ENCODE results near the gene RASSF7. TPM values are rescaled to one million over a fixed set of nuclear protein-coding genes. Genes with fewer than 3 reads are reported as not detected.
A peak's percentile ranks its signal among the peaks of the same experiment; 100 is the strongest.

The RASSF7 gene
- total and polyA plus RNA-seq, 8 donors, result 17.6 to 253 (median 29.5) TPM

DNA sequence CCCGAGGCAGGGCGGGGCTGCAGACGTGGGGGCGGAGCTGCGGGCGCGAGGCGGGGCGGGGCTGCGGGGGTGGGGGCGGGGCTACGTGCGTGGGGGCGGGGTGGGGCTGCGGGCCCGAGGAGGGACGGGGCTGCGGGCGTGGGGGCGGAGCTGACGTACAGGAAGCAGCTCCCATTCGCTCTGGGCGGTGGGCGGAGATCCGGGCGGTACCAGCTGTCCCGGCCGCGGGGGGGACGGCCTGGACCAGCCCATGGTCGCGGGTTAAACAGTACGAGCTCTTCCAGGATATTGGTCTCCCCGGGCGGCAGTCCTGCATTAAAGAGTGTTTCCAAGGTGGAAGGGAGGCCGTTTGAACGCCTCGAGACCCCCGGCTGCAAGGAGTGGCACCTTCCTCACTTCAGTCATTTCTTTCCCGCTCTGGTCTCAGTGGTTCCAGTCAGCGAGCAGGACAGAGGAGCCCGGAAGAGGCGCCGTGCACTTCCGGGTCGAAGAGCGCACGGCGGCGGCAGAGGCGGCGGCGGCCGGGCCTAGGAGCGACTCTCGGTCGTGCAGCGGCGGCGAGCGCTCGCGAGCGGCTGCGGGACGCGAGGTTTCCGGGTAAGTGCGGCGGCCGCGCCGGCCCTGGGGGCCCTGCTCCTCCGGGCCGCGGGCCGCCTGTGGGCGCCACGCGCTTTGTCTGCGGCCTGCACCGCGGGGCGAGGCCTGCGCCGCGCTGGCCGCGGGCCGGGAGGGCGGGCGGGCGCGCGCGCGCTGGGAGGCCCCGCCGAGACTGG lies 15.4 kb downstream of the RASSF7 start, which contains the start of gene PHRF1:
Gene PHRF1, plus strand, starts transcription at position 475 of the 773 bp plus-strand sequence. CDS start 5,043 bp downstream, outside the sequence.
- ATAC-seq (peak; percentile 88 to 95 (median 92)), DNase-seq (peak; percentile 95 to 99 (median 96)), FAIRE-seq (no peak)
- peaks cover 22 to 33% (median 28%) of the 10 kb centered on the region in 3 donors for H3K4me1 ChIP-seq
- no peaks in the 10 kb centered on the region for H3K9me3 ChIP-seq
- peak within 1 kb of the TSS; percentile 64 to 81 (median 78) for H3K4me3 ChIP-seq
- no peaks in the 10 kb centered on the region for H3K36me3 ChIP-seq
- H3K27me3 ChIP-seq, result no peaks in the 10 kb centered on the region
- 0% methylated on average over 55 to 87 of the region's 99 CpGs for WGBS, 2 donors
- TF ChIP-seq, protein P1, sequence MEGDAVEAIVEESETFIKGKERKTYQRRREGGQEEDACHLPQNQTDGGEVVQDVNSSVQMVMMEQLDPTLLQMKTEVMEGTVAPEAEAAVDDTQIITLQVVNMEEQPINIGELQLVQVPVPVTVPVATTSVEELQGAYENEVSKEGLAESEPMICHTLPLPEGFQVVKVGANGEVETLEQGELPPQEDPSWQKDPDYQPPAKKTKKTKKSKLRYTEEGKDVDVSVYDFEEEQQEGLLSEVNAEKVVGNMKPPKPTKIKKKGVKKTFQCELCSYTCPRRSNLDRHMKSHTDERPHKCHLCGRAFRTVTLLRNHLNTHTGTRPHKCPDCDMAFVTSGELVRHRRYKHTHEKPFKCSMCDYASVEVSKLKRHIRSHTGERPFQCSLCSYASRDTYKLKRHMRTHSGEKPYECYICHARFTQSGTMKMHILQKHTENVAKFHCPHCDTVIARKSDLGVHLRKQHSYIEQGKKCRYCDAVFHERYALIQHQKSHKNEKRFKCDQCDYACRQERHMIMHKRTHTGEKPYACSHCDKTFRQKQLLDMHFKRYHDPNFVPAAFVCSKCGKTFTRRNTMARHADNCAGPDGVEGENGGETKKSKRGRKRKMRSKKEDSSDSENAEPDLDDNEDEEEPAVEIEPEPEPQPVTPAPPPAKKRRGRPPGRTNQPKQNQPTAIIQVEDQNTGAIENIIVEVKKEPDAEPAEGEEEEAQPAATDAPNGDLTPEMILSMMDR (IDR thresholded peaks at IDR 0.05), result no peak
- H3K27ac ChIP-seq, result peak within 1 kb of the TSS; percentile 94 to 99 (median 95)
- intact Hi-C loops (cut with DNase I), result no loop called here

DNA sequence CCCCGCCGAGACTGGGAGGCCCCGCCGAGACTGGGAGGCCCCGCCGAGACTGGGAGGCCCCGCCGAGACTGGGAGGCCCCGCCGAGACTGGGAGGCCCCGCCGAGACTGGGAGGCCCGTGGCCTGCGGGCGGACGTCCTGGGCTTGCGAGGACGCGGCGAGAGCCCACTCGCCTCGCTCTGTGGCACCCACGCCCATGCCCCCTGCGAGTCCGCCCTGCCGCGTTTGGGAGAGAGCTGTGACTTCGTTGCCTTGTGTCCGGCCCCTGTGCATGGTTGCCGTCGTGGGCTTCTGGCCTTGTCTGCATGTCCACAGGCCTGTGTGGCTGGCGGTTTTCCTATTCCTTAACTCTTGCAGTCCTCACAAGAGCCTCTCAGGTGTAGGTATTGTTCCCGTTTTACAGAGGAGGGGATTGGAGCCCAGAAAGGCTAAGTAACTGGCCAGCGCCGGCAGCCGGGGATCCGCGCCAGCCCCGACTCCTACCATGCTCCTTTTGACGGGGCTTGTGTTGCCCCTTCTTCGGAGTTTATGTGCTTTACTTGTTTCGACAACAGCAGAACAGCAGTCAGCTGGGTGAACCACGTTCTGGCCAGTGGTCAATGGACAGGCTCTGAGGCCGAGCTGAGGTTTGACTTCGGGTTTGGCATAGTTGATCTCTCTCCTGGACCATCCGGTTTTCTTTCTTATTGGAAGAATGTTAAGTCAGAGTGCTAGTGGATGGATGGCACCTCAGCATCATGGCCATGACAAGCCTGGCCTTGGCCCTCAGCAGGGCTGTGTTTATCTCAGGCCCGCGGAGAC lies 16.2 kb downstream of the RASSF7 start:
- H3K4me1 ChIP-seq, result peaks cover 22 to 33% (median 28%) of the 10 kb centered on the region in 3 donors
- H3K27ac ChIP-seq, result peak overlapping the region in 3 of 4 donors; percentile 25 to 99 (median 47)
- peak in 4 of 6 donors; percentile 48 to 82 (median 62) for DNase-seq
- TF ChIP-seq, protein P1 (IDR thresholded peaks at IDR 0.05), result no peak
- no peaks in the 10 kb centered on the region for H3K36me3 ChIP-seq
- intact Hi-C loops (cut with DNase I), result no loop called here
- no peak for ATAC-seq
- 1% methylated on average over 38 to 46 of the region's 48 CpGs for WGBS, 2 donors
- no peaks in the 10 kb centered on the region for H3K27me3 ChIP-seq
- FAIRE-seq, result no peak
- H3K9me3 ChIP-seq, result no peaks in the 10 kb centered on the region
- H3K4me3 ChIP-seq, result peak overlapping the region; percentile 64 to 81 (median 78)

DNA sequence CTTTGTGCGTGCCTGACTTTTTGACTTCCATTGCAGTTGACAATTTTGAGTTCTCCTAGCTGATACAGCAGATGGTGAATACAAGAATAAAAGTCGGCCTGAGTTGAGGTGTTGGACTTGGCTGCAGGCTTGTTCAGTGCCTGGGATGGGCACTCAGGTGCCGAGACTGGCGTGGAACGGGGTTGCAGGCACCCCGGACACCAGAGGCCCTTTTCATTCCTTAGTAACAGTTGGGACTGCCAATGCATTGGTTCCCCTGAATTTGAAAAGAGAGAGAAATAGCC lies 16.8 kb downstream of the RASSF7 start:
- Histone ChIP-seq H3K27me3 (no peaks in the 10 kb centered on the region), H3K4me3 (peak overlapping the region in 3 of 4 donors; percentile 78 to 81 (median 79)), H3K27ac (no peak overlapping the region), H3K9me3 (no peaks in the 10 kb centered on the region), H3K4me1 (peaks cover 22 to 33% (median 28%) of the 10 kb centered on the region in 3 donors), H3K36me3 (no peaks in the 10 kb centered on the region)
- ATAC-seq, result no peak
- intact Hi-C loops (cut with DNase I), result no loop called here
- TF ChIP-seq, protein P1 (IDR thresholded peaks at IDR 0.05), result no peak
- WGBS, 2 donors, result 21 to 28% methylated on average over 6 of the region's 6 CpGs
- no peak for DNase-seq
- FAIRE-seq, result no peak

DNA sequence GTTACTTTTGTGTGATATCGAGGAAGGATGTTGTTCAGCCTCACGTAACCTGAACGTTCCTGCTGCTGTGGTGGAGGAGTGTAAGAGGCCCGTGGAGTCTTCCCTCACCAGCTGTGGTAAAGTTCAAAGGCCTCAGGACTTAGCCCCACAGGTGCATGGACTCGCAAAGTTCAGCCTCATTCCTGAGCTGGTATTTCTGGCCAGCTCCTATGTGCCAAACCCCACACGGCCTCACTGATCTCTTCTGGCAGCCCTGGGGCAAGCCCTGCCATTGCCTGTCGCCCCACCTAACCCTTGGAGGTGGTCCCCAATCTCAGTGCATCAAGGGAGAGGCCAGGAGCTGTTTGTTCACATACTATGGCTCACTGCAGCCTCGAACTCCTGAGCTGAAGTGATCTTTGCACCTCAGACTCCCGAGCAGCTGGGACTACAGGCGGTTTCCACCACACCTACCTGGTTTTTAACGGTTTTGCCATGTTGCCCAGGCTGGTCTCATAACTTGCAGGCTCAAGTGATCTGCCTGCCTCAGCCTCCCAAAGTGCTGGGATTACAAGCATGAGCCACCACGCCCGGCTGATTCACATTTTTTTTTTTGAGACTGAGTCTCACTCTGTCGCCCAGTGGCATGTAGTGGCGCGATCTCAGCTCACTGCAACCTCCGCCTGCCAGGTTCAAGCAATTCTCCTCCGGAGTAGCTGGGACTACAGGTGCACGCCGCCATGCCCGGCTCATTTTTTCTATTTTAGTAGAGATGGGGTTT lies 17.7 kb downstream of the RASSF7 start:
- Histone ChIP-seq H3K9me3 (no peaks in the 10 kb centered on the region), H3K36me3 (peaks cover 0 to 7% (median 0%) of the 10 kb centered on the region in 3 donors), H3K27me3 (no peaks in the 10 kb centered on the region), H3K27ac (no peak overlapping the region), H3K4me1 (peaks cover 22 to 33% (median 28%) of the 10 kb centered on the region in 3 donors), H3K4me3 (peak overlapping the region in 1 of 4 donors; percentile 81)
- ATAC-seq (no peak), FAIRE-seq (no peak), DNase-seq (peak in 1 of 6 donors; percentile 29)
- TF ChIP-seq, protein P1 (IDR thresholded peaks at IDR 0.05), result no peak
- intact Hi-C loops (cut with DNase I), result no loop called here
- 56 to 60% methylated on average over 21 of the region's 21 CpGs for WGBS, 2 donors
